ENCODE data around the gene EPHA10.
"Not testable (repeated sequence)": the region's sequence is repeated elsewhere in the genome, so short reads cannot be mapped to it uniquely, and the experiment has no call there.

The EPHA10 gene

GRCh38 chr1:37771440-37771839, 6.5 kb upstream of the EPHA10 start:
- DNase-seq (ENCODE audit: low spot score) = not testable (repeated sequence)

GRCh38 chr1:37767488-37767887, 2.6 kb upstream of the EPHA10 start:
- no peak for DNase-seq (ENCODE audit: low spot score)

DNA sequence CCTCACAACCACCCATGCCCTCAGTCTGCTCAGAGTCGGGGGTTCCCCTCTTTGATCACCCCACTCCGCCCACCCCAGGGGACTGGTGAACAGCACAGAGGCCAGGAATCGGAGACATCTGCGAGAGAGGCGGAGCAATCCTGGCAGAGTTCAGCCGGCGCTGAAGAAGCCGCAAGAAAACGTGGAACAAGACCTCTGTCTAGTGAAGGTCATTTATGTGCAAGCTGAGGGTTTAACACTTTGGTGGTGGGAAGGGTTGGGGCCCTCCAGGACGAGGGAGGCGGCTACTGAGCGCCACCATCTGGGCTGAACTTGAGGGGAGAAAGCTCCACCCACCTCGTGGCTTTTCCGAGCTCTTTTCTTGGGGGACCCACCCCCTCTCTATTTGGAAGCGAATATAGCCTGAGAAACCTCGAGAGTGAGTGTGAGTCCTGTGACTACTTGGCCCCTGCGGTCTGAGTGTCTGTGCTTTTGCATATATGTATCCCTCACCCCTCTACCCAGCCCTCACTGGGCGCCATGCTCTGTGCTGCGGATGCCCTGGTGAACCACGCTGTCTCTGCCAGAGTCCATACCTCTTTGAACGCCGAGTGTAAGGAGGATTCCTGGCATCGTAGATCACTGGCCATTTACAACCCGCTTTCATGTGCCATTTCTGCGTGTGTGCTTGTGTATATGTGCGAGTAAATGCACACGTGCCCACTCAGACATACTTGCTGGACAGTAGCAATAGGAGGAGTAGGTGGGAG, 1.2 kb upstream of the EPHA10 start:
- no peak for DNase-seq (ENCODE audit: low spot score)

DNA sequence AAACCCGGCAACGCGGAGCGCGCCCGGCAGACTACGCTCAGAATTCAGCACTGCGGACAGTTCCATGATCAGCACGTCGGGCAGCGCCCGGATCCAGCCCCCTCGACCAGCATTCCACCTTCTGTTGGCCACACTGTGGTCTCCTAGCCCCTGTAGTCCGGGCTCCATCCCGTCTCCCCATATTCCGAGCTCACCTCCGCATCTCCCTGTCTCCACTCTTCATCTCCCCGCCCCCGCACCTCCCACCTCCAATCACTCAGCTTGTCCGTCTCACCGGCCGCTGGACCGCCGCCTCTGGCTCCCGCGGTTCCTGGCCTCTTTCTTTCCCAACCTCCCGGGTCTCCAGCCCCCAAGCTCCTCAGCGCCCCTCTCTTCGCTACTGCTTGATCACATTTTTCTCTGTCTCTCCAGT, 500 bp downstream of the EPHA10 start:
- DNase-seq (ENCODE audit: low spot score) = peak; percentile 50

GRCh38 chr1:37763791-37764413, 1.0 kb downstream of the EPHA10 start:
- no peak for DNase-seq (ENCODE audit: low spot score)

DNA sequence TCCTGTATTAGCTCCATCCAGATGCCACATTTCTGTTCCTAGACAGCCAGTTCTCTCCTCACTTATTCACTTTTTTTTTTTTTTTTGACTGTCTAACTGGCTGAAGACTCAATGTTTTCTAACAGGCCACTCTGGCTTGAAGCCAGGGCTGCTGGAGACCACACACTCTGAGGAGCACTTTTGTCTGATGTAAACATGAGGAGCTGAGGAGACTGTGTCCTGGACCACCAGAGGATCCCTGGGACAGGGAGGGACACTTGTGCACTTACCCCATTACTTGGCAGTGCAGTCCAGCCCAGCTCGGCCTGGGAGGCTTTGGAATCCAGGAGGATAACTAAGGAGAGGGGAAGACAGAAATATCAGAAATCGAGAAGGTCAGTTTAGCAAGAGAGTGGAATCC, 2.4 kb downstream of the EPHA10 start:
- no peak for DNase-seq (ENCODE audit: low spot score)

DNA sequence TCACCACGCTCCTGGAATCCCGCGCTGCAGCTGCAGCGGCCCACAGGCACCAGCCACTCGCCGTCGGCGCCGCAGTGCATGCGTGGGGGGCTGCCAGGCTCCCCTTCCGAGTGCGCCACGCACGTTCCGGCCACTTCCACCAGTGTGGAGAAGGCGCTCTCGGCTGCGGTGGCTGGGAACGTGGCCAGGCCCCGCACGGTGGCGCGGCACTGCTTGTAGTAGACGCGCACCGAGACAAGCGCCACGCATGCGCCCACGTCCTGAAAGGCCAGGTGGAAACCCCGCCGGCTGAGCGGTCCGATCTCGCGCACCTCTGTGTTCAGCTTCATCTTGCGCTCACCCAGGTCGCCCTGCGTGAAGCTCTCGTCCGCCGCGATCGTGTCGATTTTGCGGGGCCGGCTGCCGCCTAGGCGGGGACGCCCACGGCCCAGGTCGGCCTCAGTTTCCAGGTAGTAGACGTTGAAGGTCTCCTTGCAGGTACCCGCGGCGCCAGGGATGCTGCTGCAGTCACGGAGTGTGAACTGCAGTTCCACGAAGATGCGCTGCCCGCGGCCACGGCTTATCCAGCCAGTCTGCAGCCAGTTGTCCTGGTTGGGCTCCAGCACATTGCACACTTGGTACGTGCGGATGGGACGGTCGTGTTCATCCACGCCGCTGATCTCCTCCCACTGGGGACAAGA, 3.4 kb downstream of the EPHA10 start:
- no peak for DNase-seq (ENCODE audit: low spot score)

DNA sequence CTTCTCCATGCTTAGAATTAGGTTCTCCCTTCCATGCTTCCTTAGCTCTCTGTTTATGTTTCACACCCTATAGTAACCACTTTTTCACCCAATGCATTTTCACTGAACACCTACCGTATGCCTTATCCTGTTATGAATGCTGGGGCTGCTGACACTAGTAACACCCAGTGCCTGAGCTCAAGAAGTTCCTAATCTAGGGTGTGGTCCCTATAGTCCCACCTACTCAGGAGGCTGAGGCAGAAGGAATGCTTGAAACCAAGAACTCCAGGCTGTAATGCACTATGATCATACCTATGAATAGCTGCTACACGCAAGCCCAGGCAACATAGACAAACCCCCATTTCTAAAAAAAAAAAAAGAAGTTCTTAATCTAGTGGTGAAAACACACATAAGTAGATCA, 5.5 kb downstream of the EPHA10 start:
- no peak for DNase-seq (ENCODE audit: low spot score)

DNA sequence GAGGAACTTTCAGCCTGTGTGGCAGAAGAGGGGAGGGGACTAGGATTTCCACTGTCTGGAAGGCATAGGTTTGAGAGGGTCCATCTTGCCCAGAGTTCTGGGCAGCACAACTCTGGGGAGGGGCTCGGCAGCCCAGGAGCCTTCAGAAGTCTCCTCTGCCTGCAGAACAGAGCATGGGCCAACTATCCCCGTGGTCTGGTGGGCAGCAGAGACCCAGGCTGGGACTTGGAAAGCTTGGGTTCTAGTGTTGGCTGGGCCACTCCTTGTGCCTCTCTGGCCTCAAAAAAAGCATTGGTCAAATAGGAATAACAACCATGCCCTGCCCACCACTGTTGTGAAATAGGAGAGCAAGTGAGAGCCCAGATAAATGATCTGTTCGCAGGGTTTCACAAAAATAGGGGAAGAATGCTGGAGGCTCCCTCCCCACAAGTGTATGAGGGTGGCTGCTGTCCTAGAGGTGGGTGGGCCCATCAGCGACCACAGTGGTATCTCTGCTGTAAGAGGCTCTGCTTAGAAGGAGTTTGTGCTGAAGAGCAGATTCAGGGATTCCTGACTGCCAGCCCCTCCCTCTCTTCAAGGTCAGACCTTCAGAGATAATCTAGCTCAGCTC, 8.9 kb downstream of the EPHA10 start:
- DNase-seq (ENCODE audit: low spot score) = no peak

GRCh38 chr1:37755290-37755689, 9.6 kb downstream of the EPHA10 start:
- no peak for DNase-seq (ENCODE audit: low spot score)

- no peak for DNase-seq (ENCODE audit: low spot score)
These were observed 11.2 kb downstream of the EPHA10 start for GRCh38 chr1:37753473-37754321.

DNA sequence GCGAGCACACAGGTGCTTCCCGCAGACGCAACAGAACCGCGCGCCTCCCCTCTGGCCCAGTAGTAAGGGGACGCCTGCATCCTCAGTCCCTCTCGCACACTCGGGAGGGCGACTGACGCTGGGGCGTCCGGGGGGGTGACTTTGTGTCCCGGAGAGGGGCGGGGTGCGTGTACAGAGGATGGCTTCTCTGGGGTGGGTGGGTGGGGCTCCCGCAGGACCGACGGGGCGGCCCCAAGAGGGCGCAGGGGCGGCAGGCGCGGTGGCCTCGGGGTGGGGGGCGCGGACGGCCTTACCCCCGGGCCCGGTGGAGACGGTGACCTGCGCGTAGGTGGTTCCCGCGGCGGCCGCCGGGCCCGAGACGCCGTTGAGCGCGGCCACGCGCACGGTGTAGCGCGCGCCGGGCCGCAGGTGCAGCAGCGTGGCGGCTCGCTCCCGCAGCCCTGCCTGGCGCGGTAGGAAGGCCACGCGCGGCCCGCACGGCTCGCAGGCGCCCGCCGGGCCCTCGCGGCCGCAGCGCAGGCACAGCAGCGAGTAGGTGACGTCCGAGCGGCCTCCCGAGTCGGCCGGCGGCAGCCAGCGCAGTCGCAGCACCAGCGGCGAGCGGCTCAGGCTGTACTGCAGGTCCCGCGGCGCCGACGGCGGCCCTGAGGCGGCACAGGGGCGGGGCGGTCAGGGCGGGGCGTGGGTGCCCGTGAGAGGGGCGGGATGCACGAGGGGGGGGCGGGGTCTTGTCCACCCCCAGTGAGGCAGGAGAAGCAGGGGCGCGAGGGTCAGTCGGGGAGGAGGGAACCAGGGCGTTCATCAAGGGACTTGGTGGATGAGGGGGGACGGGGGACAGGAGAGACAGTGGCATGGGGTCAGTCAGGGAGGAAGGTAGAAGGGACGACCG, 12.1 kb downstream of the EPHA10 start:
- DNase-seq (ENCODE audit: low spot score) = peak; percentile 40

DNA sequence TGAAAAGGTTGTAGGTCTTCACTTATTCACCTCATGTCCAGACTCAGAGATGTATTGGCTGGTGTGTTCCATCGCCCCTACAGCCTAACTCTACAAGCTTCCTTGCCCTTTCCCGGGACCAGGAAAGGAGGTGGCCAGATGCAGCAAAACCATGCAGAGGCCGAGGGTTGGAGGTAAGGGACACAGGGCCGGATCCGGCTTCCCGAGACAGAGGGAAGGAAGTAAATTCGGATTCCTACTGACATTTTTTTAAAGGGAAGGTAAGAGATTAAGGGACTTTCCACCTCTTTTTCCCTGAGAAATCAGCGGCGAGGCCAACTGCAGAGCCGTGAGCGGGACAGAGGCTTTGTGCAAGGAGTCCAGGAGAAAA, 12.7 kb downstream of the EPHA10 start:
- no peak for DNase-seq (ENCODE audit: low spot score)

- no peak for DNase-seq (ENCODE audit: low spot score)
These were observed 16.4 kb downstream of the EPHA10 start for GRCh38 chr1:37748565-37748964.

GRCh38 chr1:37746806-37747205, 18.1 kb downstream of the EPHA10 start:
- no peak for DNase-seq (ENCODE audit: low spot score)

- DNase-seq (ENCODE audit: low spot score) = no peak
These were observed 23.3 kb downstream of the EPHA10 start for GRCh38 chr1:37741662-37742061.

DNA sequence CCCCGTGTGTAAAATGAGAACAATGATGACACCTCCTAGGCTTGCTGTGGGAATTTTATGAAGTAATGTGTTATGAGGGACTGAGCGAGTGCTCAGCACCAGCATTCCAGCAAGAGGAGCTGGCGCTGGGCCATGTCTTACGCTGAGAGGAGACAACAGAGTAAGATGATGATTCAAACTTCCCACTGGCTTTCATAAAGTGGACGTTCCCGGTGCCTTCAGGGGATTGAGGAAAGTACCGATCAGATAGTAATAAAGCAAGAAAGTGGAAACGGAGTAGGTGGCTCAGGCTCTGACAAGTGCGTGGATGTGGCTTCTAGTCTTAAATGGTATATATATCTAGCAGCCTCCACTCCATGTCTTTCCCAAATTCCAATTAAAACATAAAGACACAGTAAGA, 23.8 kb downstream of the EPHA10 start:
- no peak for DNase-seq (ENCODE audit: low spot score)

GRCh38 chr1:37739222-37739621, 25.7 kb downstream of the EPHA10 start:
- DNase-seq (ENCODE audit: low spot score) = no peak

- DNase-seq (ENCODE audit: low spot score) = not testable (repeated sequence)
These were observed 26.3 kb downstream of the EPHA10 start for GRCh38 chr1:37738619-37739018.

DNA sequence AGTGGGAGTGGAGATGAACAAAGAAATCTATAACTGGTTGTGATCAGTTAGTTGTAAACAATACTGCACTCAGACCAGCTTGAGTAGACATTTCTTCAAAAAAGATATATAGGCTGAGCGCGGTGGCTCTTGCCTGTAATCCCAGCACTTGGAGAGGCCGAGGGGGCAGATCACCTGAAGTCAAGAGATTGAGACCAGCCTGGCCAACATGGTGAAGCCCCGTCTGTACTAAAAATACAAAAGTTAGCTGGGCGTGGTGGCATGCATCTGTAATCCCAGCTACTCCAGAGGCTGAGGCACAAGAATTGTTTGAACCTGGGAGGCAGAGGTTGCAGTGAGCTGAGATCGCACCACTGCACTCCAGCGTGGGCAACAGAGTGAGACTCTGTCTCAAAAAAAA, 26.9 kb downstream of the EPHA10 start:
- not testable (repeated sequence) for DNase-seq (ENCODE audit: low spot score)
